Spleen (tissue), 7 donors: ENCODE measurements around the gene TRIM63.

Source experiments
- POLR2A ChIP-seq, 3 donors: fragments of 450-650 bp; IDR thresholded peaks; one replicate each; pipeline ENCODE4 v1.5.1; 2017; ENCODE audit warnings: antibody characterized with exemption in 3 of 3, mild to moderate bottlenecking in 1 of 3
- POLR2AphosphoS5 ChIP-seq, 3 donors: sonication (generic); formaldehyde crosslinking; IDR thresholded peaks; one replicate each; pipeline ENCODE4 v1.5.1; 2017; ENCODE audit warnings: antibody characterized with exemption in 3 of 3
- TF ChIP-seq, protein P1 (sequence below), 11 experiments: fragments of 200-600 bp in 7 of 11; fragments of 450-650 bp in 4 of 11; sonication (generic) in 4 of 11; IDR thresholded peaks in 8 of 11; conservative IDR thresholded peaks in 3 of 11; 1 replicate in 7 of 11; 2 replicates in 4 of 11; pipeline versions ENCODE4 v1.4.0 to v1.8.0; 2016 to 2021; ENCODE audit warnings: antibody characterized with exemption in 11 of 11, inconsistent platforms in 4 of 11, mild to moderate bottlenecking in 1 of 11
- donor health status: DM: no; HTN: no; CAD: no; lungs with moderate emphysema.
- donor health status: DM: no; HTN: no; CAD: no.
- donor health status: DM: no; HTN: no; CAD: no.

DNA sequence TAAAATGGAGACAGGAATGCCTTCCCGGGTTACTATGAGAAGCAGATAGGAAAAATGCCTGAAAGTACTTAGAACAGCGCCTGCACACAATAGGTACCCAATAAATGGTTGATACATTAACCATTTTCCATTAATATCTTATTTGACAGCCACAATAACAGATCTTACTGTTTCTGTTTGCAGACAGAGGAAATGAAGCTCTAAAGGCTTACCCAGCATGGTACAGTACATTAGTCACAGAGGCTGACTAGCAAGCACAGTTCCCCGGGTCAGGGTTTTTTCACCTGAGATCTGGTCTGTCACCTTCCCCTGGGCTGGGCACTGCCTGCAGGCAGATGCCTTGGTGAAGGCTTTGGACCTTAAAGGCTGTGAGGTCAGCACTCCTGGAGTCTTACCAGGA, 2.9 kb downstream of the TRIM63 start:
- TF ChIP-seq, protein P1, sequence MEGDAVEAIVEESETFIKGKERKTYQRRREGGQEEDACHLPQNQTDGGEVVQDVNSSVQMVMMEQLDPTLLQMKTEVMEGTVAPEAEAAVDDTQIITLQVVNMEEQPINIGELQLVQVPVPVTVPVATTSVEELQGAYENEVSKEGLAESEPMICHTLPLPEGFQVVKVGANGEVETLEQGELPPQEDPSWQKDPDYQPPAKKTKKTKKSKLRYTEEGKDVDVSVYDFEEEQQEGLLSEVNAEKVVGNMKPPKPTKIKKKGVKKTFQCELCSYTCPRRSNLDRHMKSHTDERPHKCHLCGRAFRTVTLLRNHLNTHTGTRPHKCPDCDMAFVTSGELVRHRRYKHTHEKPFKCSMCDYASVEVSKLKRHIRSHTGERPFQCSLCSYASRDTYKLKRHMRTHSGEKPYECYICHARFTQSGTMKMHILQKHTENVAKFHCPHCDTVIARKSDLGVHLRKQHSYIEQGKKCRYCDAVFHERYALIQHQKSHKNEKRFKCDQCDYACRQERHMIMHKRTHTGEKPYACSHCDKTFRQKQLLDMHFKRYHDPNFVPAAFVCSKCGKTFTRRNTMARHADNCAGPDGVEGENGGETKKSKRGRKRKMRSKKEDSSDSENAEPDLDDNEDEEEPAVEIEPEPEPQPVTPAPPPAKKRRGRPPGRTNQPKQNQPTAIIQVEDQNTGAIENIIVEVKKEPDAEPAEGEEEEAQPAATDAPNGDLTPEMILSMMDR (IDR thresholded peaks at IDR 0.05 in 8 of 11, conservative IDR thresholded peaks at IDR 0.05 in 3 of 11) = no peak
- TF ChIP-seq POLR2A (IDR thresholded peaks at IDR 0.05) = no peak
- no peak for TF ChIP-seq POLR2AphosphoS5 (IDR thresholded peaks at IDR 0.05)
